GM19099 (cell line): ENCODE data around the gene PTGES3.
A peak's percentile ranks its signal among the peaks of the same experiment; 100 is the strongest.

ENCODE experiments used
- POLR2A ChIP-seq: IDR thresholded peaks from 3 replicates; pipeline ENCODE4 v1.6.1; 2011; ENCODE audit warnings: low read depth; ENCODE audit not compliant: insufficient read length; ENCODE audit errors: extremely low read depth

The PTGES3 gene

GRCh38 chr12:56716458-56716857 is 28.4 kb upstream of the PTGES3 start:
- no peak for TF ChIP-seq POLR2A

DNA sequence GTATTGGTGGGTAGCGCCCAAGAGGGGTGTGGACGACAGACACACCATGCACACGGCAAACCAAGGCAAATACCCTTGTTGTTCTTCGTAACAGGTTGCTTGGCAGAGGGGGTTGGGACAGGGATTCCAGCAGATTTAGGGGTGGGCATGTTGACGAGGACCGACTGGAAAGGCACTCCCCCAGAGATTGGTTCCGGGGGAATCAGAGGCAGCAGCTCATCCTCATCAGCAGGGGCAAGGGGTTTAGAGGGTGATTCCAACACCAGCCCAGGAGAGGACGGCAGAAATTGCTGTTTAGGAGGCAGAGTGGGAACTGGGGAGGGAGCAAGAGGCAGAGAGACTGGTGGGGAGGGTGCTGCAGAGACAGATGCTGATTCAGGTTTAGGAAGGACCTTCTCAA is 27.7 kb upstream of the PTGES3 start:
- TF ChIP-seq POLR2A = no peak

DNA sequence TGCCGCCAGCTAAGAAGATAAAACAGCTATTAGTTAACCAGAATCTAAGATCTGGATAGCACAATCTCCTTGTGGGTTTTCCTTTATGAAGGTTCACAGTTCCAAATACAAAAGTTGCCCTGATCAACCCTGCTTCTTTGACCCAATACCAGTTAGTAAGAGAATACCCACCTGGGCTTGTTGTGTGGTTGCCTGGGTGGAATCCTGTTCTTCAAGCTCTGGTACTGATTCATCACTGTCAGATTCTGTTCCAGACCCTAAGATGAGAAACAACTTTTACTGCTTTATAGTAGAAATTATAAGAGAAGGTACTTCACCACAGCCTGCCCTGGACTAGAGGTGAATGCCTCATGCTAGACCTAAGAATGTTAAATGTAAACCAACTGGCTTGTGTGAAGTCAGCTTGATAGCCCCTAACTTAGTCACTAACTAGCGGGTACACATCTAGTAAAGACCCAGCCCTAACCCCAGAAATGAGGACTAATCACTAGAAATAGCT is 26.4 kb upstream of the PTGES3 start:
- TF ChIP-seq POLR2A = no peak

GRCh38 chr12:56713345-56713744 is 25.3 kb upstream of the PTGES3 start:
- no peak for TF ChIP-seq POLR2A

DNA sequence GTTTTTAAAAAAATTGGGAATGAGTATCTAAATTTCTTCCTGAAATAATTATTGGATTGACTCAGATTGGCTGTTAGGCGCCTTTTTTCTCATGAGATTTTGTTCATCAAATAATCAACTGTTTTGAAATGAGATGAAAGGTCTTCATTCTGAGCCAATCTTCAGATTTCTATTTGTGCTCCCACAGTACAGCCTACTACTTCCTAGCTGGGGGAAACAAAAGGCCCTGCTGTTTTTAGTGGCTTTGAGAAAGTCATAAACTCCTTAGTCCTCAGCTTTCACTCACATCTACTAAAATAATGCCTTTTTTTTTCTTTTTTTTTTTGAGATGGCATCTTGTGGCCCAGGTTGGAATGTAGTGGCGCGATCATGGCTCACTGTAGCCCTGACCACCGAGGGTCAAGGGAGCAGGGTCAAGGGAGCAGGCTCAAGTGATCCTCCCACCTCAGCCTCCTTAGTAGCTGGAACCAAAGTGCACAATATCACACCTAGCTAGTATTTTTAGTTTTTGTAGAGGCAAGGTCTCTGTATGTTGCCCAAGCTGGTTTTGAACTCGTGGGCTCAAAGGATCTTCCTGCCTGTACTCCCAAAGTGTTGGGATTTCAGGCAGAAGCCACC is 21.8 kb upstream of the PTGES3 start:
- no peak for TF ChIP-seq POLR2A

- no peak for TF ChIP-seq POLR2A
Measured at GRCh38 chr12:56699020-56699661, 11.1 kb upstream of the PTGES3 start.

DNA sequence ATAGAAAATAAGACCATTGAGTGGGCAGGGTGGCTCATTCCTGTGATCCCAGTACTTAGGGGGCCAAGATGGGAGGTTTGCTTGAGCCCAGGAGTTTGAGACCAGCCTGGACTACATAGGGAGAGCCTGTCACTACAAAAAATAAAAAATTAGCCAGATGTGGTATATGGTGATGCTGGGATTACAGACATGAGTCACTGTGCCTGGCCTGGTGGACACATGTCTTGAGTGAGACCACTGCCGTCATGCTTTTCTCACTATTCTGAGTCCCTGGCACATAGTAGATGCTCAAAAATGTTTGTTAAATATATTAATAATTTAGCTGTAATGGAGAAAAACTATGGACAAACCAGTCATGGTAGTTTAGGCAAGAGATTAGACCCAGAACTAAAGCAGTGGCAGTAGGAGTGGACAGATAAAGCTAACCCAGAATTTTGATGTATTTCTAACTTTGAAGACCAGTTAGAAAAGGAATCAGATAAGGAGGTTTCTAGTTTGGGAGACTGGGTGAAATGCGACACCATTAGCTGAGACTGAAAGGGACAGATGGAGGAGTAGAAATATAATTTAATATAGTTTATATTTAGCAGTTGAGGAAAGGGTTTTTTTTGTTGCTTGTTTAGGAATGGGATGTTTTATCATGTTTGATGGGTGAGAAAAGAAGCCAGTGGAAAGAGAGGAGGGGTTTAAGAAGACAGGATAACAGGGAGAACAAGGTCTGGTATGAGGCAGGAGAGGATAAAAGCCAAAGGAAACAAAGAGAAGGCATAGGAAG is 7.4 kb upstream of the PTGES3 start:
- no peak for TF ChIP-seq POLR2A

DNA sequence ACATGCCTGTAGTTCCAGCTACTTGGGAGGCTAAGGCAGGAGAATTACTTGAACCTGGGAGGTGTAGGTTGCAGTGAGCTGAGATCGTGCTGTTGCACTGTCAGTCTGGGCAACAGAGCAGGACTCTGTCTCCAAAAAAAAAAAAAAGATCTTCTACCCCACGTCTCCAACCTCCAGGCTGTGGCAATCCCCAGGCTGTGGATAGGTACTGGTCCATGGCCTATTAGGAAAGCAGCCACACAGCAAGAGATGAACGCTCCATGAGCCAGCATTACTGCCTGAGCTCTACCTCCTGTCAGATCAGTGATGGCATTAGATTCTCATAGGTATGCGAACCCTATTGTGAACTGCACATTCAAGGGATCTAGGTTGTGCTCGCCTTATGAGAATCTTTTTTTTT is 6.1 kb upstream of the PTGES3 start:
- TF ChIP-seq POLR2A = no peak

GRCh38 chr12:56688846-56689109 is 694 bp upstream of the PTGES3 start:
- no peak for TF ChIP-seq POLR2A

DNA sequence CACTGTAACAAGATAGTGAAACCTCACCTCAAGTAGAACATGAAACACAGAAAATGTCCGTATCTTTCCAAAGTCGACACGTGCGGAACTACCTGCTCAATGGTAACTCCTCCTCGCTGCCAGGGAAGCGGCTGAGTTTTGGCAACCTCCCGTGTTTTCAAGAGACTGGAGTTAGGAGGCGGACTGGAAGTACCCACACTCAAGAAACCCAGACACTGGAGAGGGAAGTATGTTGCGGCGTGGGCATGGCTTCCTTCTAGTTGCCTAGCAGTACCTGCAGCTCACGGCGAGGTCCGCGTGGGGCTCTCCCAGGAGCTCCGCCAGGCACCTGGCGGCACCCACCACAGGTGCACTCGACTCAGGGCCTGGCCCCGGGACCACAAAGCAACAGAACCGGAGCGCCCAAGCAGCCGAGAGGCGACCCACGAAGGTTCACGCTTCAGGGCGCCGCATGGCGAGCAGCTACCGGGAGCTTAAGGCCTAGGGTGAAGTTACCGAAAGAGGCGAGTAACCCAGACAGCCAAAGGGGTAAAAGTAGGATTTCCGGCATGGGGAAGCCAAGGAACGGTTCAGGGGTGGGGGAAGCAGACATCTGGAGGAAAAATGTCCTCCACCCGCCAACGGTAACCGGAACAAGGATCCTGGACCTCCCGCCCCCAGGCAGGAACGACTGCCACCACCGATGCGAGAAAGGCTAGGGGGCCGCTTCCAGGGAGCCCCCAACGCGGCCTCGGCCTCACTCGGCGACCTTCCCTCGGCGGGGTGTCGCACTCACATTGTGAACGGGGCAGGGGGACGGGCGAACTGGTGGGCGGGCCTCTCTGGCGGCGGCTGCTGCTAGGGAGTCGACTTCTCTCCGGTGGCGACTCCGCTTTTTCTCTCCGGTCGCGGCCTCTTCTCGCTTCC is 608 bp downstream of the PTGES3 start:
- TF ChIP-seq POLR2A = peak; percentile 50

GRCh38 chr12:56684745-56685359 is 3.2 kb downstream of the PTGES3 start:
- TF ChIP-seq POLR2A = no peak

DNA sequence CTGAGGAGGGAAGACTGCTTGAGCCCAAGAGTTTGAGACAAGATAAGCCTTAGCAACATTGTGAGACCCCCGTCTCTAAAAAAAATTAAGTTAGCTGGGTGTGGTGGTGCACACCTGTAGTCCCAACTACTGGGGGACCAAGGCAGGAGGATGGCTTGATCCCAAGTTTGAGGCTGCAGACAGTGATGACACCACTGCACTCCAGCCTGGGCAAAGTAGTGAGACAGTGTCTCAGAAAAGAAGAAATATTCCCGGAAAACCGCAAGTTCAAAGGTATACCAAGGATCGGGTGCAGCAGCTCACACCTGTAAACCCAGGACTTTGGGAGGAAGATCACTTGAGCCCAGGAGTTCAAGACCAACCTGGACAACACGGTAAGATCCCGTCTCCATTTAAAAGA is 5.8 kb downstream of the PTGES3 start:
- TF ChIP-seq POLR2A = no peak

GRCh38 chr12:56679883-56680575 is 8.1 kb downstream of the PTGES3 start:
- no peak for TF ChIP-seq POLR2A

DNA sequence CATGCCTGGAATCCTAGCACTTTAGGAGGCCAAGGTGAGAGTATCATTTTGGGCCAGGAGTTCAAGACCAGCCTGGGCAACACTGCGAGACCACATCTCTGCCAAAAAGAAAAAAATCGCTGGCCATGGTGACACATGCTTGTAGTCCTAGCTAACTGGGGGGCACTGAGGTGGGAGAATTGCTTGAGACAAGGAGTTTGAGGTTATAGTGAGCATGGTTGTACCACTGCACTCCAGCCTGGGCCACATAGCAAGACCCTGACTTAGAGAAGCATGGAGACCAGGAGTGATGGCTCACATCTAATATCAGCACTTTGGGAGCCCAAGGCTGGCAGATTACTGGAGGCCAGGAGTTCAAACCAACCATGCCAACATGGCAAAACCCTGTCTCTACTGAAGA is 9.2 kb downstream of the PTGES3 start:
- TF ChIP-seq POLR2A = no peak
